GM21367 (cell line): ENCODE measurements around the gene TFRC.
"Not testable (repeated sequence)": the region's sequence is repeated elsewhere in the genome, so short reads cannot be mapped to it uniquely, and the experiment has no call there.

Source experiments
- ATAC-seq: cut with Tn5 transposase; IDR thresholded peaks from one replicate; pipeline ENCODE4 v1.9.1; 2021; ENCODE audit not compliant: unreplicated experiment

Gene TFRC

DNA sequence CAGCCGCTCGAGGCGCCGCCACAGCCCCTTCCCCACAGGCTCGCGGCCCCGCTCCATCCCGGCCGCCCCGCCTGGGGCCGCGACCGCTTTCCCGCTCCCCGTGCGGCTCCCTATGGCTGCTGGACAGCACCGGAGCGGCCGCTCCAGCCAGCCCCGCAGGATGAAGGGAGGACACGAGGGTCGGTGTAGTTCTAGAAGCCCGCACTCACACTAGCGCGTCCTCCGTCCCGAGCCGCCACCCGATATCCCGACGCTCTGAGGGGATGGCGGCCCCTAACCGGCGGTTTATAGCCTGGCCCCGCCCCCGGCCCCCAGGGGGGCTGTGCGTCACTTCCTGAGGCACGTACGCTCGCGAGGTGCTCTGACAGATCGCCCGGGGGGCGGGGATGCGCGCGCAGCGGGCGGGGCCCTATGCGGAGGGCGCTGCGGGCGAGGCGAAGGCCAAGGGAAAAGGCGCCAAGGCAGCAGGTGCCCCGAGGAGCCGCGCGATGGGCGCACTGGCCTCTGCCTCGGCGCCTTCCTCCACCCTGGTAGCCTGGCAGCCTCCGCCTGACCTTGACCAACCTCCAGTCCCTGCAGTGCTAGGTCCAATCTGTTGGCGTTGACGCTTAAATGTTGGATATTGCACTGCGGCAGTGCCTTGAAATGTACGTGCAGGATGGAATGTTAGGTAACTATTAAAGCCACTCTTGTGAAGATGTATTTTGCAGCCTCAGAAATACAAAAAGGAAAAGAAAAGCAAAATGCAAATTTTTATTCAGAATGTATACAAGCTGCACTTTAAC, at the start of gene TFRC:
TSS of gene TFRC (minus strand) at position 257 of the 785 bp plus-strand sequence. CDS start 4,991 bp downstream, outside the sequence.
- peak; percentile 84 for ATAC-seq

DNA sequence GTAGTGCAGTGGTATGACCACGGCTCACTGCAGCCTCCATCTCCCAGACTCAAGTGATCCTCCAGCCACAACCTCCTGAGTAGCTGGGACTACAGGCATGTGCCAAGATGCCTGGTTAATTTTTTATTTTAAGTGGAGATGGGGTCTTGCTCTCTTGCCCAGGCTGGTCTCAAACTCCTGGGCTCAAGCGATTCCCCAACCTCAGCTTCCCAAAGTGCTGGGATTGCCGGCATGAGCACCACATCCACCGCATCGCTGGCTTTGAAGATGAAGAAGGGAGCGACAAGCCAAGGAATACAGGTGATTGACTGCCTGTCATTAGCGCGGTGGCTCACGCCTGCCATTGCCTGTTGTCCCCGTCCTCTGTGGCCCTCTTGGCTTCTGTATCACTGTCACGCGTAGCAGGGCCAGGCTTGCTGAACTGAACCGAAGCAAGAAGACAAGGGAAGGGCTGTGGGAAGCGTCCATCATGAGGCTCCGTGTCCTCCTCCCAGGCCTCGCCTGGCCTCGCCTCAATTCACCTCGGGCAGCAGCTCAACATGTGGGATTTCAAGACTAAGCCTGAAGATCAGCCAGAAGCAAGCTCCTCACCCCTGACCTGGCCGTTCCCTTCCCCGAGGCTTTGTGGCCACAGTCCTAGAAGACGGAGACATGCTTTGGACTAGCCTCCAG, 46.4 kb upstream of the TFRC start:
- no peak for ATAC-seq

DNA sequence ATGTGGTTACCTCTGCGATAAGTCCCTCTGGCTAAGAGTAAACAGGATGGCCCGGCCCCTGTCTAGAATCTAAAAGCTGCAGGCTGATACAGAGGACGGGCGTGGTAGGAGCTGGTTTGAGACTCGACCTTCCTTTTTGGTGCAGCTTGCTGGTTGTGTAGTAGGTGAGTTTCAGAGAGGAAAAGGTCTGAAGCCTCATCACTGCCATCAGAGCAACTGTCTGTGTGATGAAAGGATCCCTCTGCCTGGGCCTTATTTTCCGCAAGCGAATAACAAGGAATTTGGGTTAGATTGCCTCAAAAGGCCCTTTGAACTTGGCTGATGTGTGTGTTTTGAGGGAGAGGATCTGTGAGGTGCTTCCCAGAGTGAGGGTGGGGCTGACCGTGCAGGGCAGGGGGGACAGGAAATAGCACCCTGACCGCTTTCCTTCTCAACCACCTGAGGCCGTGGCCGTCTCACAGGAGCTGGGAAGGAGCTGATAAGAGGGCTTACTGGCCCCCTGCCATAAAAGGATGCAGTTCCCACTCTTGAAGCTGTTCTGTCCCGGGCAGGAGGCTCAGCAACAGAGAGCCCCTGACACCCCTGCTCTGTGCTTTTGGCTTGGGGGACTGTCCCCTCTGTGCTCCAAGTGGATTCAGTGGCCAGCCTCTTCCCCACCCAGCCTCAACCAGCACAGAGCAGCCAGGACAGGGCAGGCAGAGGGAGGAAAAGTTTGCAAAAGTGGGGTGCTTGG, 45.6 kb upstream of the TFRC start:
- no peak for ATAC-seq

DNA sequence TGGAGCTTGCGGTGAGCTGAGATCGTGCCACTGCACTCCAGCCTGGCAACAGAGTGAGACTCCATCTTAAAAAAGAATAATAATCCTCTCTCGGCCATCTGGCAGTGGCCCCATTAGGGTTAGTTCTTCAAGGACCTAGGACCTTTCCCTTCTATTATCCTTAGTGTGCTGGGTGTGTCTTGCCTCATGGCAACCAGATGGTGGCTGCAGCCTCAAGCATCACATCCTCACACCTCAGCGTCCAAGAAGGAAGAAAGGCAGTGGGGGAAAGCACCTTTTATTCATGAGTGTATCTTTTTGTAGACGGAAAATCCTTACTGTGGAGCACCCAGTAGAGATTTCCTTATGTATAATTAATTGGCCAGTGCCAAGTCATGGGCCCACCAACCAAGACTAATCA, 42.7 kb upstream of the TFRC start:
- no peak for ATAC-seq

DNA sequence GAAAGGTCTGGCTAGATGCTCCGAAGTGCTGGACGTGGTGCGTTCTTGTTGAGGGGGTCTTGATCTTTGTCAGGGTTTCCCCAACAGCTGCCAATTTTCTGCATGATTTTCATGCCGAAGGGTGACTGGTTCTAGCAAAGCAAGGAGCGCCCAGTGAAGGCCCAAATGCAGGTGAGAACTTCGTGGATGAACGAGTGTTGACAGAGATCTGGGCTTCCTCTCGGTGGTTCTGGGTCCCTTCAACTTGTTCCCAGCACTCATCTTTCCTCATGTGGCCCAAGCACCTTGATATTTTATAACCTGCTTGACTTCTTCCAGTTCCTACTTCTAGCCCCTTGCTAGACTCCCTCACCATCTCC, 40.8 kb upstream of the TFRC start:
- ATAC-seq: no peak

DNA sequence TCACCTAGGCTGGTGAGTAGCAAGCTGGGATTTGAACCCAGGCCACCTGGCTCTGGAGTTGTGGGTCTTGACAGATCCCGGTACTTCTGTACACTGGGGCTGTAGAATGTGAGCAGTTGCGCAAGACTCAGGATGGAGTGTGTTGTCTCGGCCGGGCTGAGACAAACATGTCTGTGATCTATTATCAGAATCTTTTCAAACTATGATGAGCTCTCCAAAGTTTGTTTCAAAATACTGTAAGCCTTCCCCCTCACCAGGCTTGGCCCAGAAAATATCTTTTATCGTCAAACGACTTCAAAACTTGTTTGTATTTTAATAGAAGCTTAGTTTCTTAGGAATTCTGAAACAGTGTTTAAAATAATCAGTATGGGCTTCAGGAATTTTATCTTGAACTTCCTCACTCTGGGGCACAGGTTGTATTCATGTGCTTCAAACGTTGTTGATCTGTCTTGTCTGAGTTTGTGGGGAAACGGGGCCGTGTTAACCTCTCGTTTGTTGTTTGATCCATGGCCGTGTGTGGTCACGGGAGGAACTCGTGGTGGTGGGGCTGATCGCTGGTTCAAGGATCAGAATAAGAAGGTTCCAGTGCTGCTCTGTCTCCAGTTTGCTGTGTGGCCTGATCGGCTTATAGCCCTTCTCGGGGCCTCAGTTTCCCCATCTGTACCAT, 40.3 kb upstream of the TFRC start:
- ATAC-seq: no peak

DNA sequence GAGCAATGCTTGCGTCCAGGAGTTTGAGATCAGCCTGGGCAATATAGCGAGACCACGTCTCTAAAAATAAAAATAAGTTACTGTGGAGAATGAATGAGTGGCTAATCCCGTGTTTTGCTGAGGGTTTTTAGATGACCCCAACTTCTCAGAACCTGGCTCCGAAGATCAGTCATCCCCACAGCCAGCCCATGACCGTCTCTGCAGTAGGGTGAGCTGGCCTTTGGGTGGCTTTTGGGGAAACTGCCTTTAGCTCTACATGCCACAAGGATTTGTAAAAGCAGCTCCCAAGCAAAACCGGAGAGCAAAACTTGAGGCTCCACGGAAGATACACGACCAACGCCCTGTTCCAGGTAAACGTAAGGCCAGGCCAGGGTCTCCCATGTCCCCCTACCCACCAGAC, 39.2 kb upstream of the TFRC start:
- ATAC-seq: no peak

DNA sequence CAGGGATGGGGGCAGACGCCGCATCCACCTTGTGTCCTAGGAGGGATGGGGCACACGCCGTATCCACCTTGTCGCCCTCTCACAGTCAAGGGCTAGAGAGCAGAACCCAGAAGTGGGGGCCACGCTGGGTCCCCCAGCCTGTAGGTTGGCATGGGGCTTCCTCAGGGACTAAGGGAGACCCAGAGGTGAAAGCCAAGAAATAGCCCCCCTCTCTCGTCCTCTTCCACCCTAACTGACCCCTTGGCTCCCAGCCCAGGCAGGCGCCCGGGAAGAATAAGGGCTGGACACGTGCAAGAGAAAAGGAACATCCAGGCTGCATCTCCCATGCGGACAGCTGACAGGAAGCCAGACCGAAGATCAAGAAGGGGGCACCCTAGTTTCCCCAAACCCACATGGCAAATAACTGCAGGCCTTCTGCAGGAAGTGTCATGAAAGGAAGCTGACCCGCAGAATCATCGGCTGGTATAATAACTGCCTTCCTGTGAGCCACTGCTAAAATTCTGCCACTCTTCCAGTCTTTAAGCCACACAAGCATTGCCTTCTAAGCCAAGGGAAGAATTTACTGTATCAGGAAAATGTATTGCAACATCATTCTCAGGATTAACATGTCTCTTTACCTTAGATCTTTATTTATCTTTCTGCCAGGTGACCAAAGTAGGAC, 38.5 kb upstream of the TFRC start:
- ATAC-seq: no peak

DNA sequence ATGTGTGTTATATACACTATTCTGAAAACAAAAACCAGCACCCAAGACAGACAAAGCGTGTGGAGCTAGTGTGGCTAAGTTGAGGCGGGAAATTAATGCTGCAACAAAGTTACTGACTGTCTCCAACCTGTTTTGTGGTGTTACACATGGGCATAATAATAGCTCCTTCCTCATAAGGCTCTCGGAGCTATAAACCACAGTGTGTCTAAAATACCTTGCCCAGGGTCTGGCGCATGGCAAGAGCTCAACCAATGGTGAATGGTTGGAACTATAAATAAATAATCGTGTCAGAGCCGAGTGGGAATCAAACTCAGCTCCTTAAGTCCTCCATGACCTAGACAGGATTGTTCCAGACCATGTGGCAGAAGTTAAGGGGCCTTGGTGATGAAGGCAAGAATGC, 35.9 kb upstream of the TFRC start:
- ATAC-seq: no peak

DNA sequence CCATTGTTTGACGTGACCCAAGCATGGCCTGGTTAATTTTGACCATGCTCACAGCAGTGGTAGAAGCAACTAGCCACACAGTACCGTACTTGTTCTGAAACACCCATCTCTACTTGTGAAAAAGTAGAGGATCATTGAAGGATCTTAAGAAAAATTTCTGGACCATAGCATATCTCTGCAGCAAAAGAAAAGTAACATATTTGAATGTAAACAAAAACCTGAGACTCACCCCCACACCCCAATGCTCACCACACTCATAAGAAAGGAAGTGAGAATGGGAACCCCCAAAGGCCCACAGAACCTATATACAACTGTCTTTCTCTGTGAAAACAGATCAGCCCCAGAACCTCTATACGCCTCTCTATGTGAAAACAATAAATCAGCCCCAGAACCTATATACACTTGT, 33.8 kb upstream of the TFRC start:
- peak; percentile 73 for ATAC-seq

DNA sequence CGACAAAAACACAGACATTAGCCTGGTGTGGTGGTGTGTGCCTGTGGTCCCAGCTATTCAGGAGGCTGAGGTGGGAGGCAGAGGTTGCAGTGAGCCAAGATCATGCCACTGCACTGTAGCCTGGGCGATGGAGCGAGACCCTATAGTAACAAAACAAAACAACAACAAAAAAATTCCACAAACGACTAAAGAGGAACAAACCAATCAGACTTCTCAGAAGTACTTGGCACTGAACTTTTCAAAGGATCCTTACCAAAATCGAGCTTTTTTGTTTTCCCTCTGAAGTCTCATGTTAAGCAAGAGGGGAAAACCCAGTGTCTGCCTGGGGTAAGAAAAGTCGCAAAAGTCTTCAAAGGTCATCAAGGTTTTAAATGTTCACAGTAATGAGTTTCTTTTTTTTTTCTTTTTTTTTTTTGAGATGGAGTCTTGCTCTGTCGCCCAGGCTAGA, 30.1 kb upstream of the TFRC start:
- ATAC-seq: no peak

DNA sequence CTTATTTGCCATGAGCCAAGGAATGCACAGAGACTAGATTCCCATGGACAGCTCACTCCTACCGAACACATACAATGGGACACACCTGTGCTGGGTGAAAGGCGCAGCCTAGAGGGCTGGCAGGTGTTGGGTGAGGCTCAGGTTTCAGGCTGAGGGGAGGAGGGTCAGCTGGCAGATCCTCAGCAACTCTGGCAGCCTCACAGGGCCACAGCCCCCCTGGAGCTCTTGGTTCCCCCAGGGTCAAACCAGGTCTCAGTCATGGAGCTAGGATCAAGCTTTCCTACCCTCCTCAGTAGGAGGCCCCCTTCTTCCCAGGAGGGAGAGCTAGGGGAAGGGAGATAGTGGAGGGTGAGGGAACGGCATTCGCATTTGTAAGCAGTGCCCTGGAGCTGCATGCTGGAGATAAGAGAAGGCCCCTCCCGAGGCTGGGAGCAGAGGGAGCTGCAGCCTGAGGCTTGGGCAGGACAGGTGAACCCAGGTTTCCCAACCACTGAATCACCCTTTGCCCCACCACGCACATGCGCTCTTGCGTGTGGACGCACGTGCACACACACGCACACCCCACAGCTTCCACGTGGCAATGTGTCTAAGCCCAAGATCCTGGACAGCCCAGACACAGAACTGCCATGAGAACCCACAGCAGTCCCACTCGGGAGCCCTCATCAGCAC, 26.3 kb upstream of the TFRC start:
- ATAC-seq: no peak

DNA sequence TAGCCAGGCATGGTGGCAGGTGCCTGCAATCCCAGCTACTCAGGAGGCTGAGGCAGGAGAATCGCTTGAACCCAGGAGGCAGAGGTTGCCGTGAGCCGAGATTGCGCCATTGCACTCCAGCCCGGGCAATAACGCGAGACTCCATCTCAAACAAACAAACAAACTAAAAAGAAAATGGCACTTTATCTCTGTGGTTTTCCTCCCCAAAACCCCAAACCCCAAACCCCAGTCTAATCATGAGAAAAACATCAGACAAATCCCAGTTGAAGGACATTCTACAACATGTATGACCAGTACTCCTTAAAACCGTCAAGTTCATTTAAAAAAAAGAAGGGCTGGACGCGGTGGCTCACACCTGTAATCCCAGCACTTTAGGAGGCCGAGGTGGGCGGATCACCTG, 22.8 kb upstream of the TFRC start:
- not testable (repeated sequence) for ATAC-seq

DNA sequence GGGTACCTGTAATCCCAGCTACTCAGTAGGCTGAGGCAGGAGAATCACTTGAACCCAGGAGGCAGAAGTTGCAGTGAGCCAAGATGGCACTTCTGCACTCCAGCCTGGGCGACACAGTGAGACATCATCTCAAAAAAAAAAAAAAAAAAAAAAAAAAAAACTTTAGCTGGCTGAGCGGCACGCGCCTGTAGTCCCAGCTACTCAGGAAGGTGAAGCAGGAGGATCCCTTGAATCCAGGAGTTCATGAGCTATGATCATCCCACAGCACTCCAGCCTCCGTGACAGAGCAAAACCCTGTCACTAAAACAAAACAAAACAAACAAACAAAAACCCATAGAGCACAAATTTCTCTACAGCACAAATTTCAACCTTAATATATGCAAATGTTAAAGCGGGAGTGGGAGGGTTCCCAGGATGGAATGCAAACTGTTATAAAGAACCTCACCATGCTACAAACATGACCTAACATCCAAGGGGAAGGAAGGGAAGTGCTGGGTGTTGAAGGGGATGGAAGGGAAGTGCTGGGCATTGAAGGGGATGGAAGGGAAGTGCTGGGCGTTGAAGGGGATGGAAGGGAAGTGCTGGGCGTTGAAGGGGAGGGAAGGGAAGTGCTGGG, 16.6 kb upstream of the TFRC start:
- not testable (repeated sequence) for ATAC-seq

DNA sequence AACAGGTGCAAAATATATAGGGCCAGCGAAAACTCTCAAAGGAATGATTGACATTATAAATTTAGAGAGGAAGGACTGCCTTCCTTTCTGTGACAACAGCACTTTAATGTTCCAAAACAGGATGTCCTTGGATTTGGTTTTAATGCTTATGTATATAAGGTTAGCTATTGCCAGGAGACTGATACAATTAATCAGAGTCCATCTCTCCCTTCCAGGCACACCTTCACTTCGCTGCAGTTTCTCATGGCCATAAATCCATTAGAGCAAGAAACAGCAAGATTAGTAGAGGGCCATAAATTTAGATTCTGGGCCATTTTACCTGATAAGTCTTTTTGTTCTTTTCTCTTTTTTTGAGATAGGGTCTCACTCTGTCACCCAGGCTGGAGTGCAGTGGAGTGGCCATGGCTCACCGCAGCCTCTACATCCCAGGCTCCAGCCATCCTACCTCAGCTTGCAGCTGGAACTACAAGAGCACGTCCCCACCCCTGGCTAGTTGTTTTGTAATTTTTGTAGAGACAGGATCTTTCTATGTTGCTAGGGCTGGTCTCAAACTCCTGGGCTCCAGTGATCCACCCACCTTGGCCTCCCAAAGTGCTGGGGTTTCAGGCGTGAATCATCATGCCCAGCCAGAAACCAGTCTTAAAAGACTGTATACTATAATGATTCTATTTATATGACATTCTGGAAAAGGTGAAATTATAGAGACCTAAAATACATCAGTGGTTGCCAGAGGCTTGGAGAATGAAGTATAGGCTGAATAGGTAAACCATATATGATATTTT, 15.7 kb upstream of the TFRC start:
- ATAC-seq: no peak

DNA sequence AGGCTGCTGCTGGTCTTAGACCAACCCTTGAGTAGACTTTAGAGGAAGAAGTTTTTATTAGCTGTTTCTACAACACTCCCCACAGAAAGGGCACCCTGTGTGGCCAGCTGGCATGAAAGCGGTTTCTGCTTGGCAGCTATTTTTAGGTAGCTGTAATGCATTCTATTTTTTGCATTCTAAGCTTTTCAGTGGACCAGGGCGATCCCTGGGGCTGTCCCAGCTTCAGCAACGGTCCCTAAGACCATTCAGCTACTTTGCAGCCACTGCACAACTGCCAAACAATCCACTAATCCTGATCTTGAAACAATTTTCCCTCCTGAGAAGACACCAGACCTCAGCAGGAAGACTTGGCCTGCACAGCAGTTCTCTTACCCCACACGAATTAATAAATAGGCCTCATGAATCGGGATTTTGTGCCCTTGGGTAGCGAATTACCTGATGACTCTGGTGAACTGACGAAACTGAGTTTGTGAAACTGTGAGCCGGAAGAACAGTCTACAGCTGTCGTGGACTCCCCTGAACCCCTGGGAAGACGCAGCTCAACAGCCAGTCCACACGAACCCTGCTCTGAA, 14.6 kb upstream of the TFRC start:
- ATAC-seq: peak; percentile 74

DNA sequence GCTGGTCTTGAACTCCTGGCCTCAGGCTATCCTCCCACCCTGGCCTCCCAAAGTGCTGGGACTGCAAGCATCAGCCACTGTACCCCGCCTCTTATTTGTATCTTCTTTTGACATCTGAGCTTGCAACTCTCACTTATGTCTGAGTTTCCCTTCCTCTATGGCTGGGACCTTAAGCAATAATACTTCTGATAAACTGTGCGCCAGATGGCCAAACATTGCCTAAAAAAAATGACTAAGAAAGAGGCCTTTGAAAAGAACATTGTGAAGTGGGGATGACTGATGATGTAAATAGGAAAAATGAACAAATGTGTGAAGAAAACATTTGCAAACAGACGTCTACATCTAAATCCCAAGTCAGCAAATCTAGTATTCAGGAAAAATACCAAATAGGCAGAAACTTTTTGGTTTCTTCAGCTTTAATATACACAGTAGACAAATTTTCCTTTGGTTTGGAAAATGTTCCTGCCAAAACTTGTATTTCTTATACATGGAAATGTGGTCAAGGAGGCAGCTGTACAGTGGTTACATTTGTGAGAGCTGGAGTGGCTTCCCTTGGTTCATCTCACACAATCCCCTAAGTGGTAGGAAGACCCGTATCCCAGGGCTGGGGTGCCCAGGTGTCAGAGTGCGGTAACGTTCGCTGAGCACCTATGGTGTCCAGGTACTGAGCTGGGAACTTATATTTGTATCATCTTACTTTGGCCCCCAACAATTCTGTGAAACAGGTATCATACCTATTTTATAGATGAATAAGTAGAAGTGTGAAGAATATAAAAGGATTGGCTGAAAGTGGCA, 11.6 kb upstream of the TFRC start:
- no peak for ATAC-seq

DNA sequence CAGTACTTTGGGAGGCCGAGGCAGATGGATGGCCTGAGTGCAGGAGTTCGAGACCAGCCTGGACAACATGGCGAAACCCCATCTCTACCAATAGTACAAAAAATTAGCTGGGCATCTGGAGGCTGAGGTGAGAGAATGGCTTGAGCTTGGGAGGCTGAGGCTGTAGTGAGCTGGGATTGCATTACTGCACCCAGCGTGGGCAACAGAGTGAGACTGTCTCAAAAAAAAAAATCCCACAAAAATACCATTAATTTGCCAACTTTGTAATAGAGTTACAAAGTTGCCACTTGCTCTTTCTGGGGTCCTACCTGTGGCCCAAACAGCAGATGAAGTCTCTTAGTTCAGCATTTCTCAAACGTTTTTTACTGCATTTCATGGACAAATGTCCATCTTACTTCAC, 6.0 kb upstream of the TFRC start:
- ATAC-seq: no peak
